ENCODE measurements around the gene SOX11.

GRCh38 chr2:5748391-5748790 is 56.2 kb downstream of the SOX11 start:
- TF ChIP-seq, protein P1, sequence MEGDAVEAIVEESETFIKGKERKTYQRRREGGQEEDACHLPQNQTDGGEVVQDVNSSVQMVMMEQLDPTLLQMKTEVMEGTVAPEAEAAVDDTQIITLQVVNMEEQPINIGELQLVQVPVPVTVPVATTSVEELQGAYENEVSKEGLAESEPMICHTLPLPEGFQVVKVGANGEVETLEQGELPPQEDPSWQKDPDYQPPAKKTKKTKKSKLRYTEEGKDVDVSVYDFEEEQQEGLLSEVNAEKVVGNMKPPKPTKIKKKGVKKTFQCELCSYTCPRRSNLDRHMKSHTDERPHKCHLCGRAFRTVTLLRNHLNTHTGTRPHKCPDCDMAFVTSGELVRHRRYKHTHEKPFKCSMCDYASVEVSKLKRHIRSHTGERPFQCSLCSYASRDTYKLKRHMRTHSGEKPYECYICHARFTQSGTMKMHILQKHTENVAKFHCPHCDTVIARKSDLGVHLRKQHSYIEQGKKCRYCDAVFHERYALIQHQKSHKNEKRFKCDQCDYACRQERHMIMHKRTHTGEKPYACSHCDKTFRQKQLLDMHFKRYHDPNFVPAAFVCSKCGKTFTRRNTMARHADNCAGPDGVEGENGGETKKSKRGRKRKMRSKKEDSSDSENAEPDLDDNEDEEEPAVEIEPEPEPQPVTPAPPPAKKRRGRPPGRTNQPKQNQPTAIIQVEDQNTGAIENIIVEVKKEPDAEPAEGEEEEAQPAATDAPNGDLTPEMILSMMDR (conservative IDR thresholded peaks at IDR 0.05): no peak
- no peak for TF ChIP-seq EZH2 (IDR thresholded peaks at IDR 0.05; ENCODE audit: low read depth)
